C4-2B (cell line): Measurements from ENCODE around the gene GRID1.

Experiments
- ZFX ChIP-seq: fragments of 450-650 bp; IDR thresholded peaks from 2 replicates; pipeline ENCODE4 v1.6.1; 2017
- TF ChIP-seq, protein P1 (sequence below): fragments of 450-650 bp; conservative IDR thresholded peaks from 2 replicates; pipeline ENCODE4 v1.5.1; 2017; ENCODE audit warnings: mild to moderate bottlenecking

DNA sequence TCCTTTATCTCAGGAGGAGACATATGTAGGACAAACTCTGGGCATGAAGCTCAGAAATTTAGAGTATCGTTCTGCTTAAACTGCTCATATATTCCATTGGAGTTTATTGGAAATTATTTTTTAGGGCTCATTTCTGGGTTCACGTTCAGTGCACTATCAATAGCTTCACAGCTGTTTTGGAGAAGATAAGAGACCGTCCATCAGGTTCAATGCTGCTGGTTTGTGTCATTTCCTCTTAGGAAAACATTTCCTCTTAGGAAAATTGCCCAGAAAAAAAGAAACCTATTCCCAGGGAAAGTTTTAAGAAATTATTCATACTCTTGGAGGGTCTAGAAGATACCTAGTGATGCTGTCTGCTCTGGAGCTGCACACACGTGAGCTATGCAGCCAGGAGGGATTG lies 691.7 kb downstream of the GRID1 start:
- TF ChIP-seq, protein P1, sequence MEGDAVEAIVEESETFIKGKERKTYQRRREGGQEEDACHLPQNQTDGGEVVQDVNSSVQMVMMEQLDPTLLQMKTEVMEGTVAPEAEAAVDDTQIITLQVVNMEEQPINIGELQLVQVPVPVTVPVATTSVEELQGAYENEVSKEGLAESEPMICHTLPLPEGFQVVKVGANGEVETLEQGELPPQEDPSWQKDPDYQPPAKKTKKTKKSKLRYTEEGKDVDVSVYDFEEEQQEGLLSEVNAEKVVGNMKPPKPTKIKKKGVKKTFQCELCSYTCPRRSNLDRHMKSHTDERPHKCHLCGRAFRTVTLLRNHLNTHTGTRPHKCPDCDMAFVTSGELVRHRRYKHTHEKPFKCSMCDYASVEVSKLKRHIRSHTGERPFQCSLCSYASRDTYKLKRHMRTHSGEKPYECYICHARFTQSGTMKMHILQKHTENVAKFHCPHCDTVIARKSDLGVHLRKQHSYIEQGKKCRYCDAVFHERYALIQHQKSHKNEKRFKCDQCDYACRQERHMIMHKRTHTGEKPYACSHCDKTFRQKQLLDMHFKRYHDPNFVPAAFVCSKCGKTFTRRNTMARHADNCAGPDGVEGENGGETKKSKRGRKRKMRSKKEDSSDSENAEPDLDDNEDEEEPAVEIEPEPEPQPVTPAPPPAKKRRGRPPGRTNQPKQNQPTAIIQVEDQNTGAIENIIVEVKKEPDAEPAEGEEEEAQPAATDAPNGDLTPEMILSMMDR, result no peak
- no peak for TF ChIP-seq ZFX
